ENCODE results near the gene MINDY4. TPM values are rescaled to one million over a fixed set of nuclear protein-coding genes. Genes with fewer than 3 reads are reported as not detected.

Gene MINDY4
- total and polyA plus RNA-seq, 4 donors, result 0.93 to 6.1 (median 1.9) TPM

- Histone ChIP-seq H3K9ac (ENCODE audit: low read depth in 1 of 2, low read length in 2 of 2) (no peak overlapping the region), H3K4me1 (ENCODE audit: control insufficient read depth in 4 of 4, insufficient read depth in 4 of 4, low read length in 3 of 4) (no peaks in the 10 kb centered on the region), H3K27ac (ENCODE audit: low read depth in 1 of 2, low read length in 2 of 2) (no peak overlapping the region), H3K4me3 (ENCODE audit: low read depth in 1 of 3, low read length in 3 of 3) (no peak overlapping the region), H3K9me3 (ENCODE audit: control insufficient read depth in 4 of 4, low read length in 3 of 4) (no peaks in the 10 kb centered on the region), H3K27me3 (ENCODE audit: control insufficient read depth in 4 of 4, insufficient read depth in 4 of 4, low read length in 3 of 4) (no peaks in the 10 kb centered on the region), H3K36me3 (ENCODE audit: control insufficient read depth in 4 of 4, insufficient read depth in 3 of 4, low read depth in 1 of 4, low read length in 3 of 4) (no peaks in the 10 kb centered on the region)
- TF ChIP-seq HNF4A (conservative IDR thresholded peaks at IDR 0.05), result no peak
- TF ChIP-seq MAX (IDR thresholded peaks at IDR 0.05), result no peak
- no peak for TF ChIP-seq FOXA1 (IDR thresholded peaks at IDR 0.05)
- TF ChIP-seq CTCF (IDR thresholded peaks at IDR 0.05; ENCODE audit: low read depth, low read length, missing input control), result no peak
- no peak for TF ChIP-seq NR2F2 (IDR thresholded peaks at IDR 0.05)
- TF ChIP-seq RXRA (IDR thresholded peaks at IDR 0.05), result no peak
- no peak for TF ChIP-seq EGR1 (IDR thresholded peaks at IDR 0.05; ENCODE audit: low read depth in 2 of 2)
- TF ChIP-seq HNF4G (IDR thresholded peaks at IDR 0.05), result no peak
- no peak for TF ChIP-seq TAF1 (conservative IDR thresholded peaks at IDR 0.05)
- no peak for DNase-seq (ENCODE audit: low spot score)
- 82% methylated on average over 7 of the region's 7 CpGs for WGBS
Measured at GRCh38 chr7:30906014-30906413, 134.8 kb downstream of the MINDY4 start.

- Histone ChIP-seq H3K27me3 (ENCODE audit: control insufficient read depth in 4 of 4, insufficient read depth in 4 of 4, low read length in 3 of 4) (no peaks in the 10 kb centered on the region), H3K9ac (ENCODE audit: low read depth in 1 of 2, low read length in 2 of 2) (no peak overlapping the region), H3K27ac (ENCODE audit: low read depth in 1 of 2, low read length in 2 of 2) (no peak overlapping the region), H3K4me1 (ENCODE audit: control insufficient read depth in 4 of 4, insufficient read depth in 4 of 4, low read length in 3 of 4) (no peaks in the 10 kb centered on the region), H3K9me3 (ENCODE audit: control insufficient read depth in 4 of 4, low read length in 3 of 4) (no peaks in the 10 kb centered on the region), H3K4me3 (ENCODE audit: low read depth in 1 of 3, low read length in 3 of 3) (no peak overlapping the region), H3K36me3 (ENCODE audit: control insufficient read depth in 4 of 4, insufficient read depth in 3 of 4, low read depth in 1 of 4, low read length in 3 of 4) (no peaks in the 10 kb centered on the region)
- TF ChIP-seq EGR1 (IDR thresholded peaks at IDR 0.05; ENCODE audit: low read depth in 2 of 2) (no peak), RAD21 (IDR thresholded peaks at IDR 0.05) (no peak), YY1 (IDR thresholded peaks at IDR 0.05) (no peak), TAF1 (conservative IDR thresholded peaks at IDR 0.05) (no peak), ATF3 (IDR thresholded peaks at IDR 0.05) (no peak), JUND (IDR thresholded peaks at IDR 0.05) (no peak), FOXA2 (IDR thresholded peaks at IDR 0.05) (no peak), CTCF (IDR thresholded peaks at IDR 0.05; ENCODE audit: low read depth, low read length, missing input control) (no peak), ZBTB33 (IDR thresholded peaks at IDR 0.05) (no peak), RXRA (IDR thresholded peaks at IDR 0.05) (no peak), SP1 (IDR thresholded peaks at IDR 0.05) (no peak), REST (IDR thresholded peaks at IDR 0.05) (no peak), HNF4G (IDR thresholded peaks at IDR 0.05) (no peak), HNF4A (conservative IDR thresholded peaks at IDR 0.05) (no peak), NR2F2 (IDR thresholded peaks at IDR 0.05) (no peak), MAX (IDR thresholded peaks at IDR 0.05) (no peak), GABPA (IDR thresholded peaks at IDR 0.05 in 1 of 2, conservative IDR thresholded peaks at IDR 0.05 in 1 of 2) (no peak), FOXA1 (IDR thresholded peaks at IDR 0.05) (no peak)
- 92% methylated on average over 11 of the region's 11 CpGs for WGBS
- DNase-seq (ENCODE audit: low spot score), result no peak
Measured at GRCh38 chr7:30906515-30907240, 135.5 kb downstream of the MINDY4 start.
